Type B pancreatic cell (in vitro differentiated cells): Measurements from ENCODE around the gene SHISA6. TPM values are rescaled to one million over a fixed set of nuclear protein-coding genes. Genes with fewer than 3 reads are reported as not detected.
A peak's percentile ranks its signal among the peaks of the same experiment; 100 is the strongest.

Experiments
- DNase-seq: peaks from one replicate; pipeline ENCODE4 v3.0.0; 2021; ENCODE audit warnings: mixed read lengths; ENCODE audit not compliant: unreplicated experiment; ENCODE audit errors: extremely low spot score
- H3K27ac Mint-ChIP-seq: 2 replicates; pipeline ENCODE4 v1.8.0; 2021; ENCODE audit warnings: mild to moderate bottlenecking, mixed read lengths
- H3K27me3 Mint-ChIP-seq: 2 replicates; pipeline ENCODE4 v1.8.0; 2021; ENCODE audit warnings: mixed read lengths
- H3K36me3 Mint-ChIP-seq: 2 replicates; pipeline ENCODE4 v1.8.0; 2021; ENCODE audit warnings: mixed read lengths
- H3K4me1 Mint-ChIP-seq: one replicate; pipeline ENCODE4 v1.8.0; 2021; ENCODE audit warnings: mixed read lengths; ENCODE audit not compliant: unreplicated experiment
- H3K4me3 Mint-ChIP-seq: 2 replicates; pipeline ENCODE4 v1.8.0; 2021; ENCODE audit warnings: mild to moderate bottlenecking, mixed read lengths
- H3K9me3 Mint-ChIP-seq: 2 replicates; pipeline ENCODE4 v1.8.0; 2021; ENCODE audit warnings: mixed read lengths
- total RNA-seq: library from RNA; stranded (reverse); gene quantifications from 2 replicates; pipeline ENCODE4 v1.2.1, GENCODE V29; 2021; ENCODE audit warnings: low replicate concordance
- TF ChIP-seq, protein P1 (sequence below): fragments of 200-600 bp; sonication (generic); conservative IDR thresholded peaks from 2 replicates; pipeline ENCODE4 v1.5.0; 2021; ENCODE audit warnings: antibody characterized with exemption, mild to moderate bottlenecking

Gene SHISA6
- total RNA-seq, 1 donor from 2014 or later: 5.0 TPM

DNA sequence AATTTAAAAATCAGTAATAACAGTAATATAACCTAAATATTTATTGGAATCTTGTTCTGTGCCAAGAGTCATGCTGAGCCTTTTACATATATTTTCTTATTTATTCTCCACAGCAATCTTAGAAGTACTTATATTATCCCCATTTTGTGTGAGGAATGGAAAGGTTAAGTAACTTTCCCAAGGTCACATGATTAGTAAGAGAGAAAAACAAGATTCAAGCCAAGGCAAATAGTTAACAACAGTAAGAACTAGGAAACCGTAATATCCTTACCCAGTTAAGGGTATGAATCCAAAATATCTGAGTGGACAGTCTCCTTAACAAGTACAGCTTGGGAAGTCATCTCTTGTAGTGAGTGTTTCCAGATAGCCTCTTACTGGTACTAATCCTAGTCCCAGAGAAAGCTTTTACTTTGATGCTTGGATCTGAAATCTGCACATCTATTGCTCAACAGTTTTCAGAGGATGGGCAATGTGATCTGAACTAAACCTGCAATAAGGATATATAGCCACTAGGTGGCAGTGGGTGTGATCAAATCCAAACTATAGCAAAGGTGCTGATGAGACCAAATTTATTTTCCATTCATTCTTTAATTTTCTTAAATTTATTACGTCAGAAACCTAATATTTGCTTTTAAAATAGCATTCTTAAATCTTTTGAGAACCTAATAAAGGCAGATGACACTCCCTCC lies 23.3 kb downstream of the SHISA6 start:
- H3K27me3 Mint-ChIP-seq: peaks cover 16% of the 10 kb centered on the region
- H3K27ac Mint-ChIP-seq: no peak overlapping the region
- TF ChIP-seq, protein P1, sequence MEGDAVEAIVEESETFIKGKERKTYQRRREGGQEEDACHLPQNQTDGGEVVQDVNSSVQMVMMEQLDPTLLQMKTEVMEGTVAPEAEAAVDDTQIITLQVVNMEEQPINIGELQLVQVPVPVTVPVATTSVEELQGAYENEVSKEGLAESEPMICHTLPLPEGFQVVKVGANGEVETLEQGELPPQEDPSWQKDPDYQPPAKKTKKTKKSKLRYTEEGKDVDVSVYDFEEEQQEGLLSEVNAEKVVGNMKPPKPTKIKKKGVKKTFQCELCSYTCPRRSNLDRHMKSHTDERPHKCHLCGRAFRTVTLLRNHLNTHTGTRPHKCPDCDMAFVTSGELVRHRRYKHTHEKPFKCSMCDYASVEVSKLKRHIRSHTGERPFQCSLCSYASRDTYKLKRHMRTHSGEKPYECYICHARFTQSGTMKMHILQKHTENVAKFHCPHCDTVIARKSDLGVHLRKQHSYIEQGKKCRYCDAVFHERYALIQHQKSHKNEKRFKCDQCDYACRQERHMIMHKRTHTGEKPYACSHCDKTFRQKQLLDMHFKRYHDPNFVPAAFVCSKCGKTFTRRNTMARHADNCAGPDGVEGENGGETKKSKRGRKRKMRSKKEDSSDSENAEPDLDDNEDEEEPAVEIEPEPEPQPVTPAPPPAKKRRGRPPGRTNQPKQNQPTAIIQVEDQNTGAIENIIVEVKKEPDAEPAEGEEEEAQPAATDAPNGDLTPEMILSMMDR: peak; percentile 66
- H3K9me3 Mint-ChIP-seq: peaks cover 6% of the 10 kb centered on the region
- no peaks in the 10 kb centered on the region for H3K4me1 Mint-ChIP-seq
- no peak for DNase-seq
- H3K36me3 Mint-ChIP-seq: no peaks in the 10 kb centered on the region
- H3K4me3 Mint-ChIP-seq: no peak overlapping the region

DNA sequence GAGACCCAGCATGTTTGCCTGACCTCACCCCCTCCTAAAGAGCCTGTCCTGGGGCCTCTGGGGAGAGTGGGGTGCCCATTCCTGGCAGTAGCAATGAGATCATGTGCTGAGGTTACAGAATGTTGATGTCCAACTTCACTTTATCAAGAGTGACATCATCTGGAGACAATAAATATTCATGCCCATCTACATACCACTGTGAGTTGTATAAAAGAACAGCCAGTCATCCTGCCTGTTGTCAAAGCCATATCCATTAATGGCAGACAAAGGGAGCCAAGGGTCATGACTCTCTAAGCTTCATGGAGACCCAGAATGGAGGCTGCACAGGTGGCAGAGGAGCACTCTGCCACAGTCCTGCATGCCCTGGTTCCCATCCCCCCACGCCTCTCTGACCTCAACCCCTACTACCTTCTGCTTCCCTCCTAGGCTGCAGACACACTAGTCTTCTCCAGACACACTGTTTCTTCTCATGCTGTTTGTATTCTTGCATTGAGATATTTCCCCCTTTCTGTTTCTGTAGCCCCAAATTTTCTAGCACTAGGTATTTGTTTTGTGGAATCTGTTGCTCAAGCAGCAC lies 27.1 kb downstream of the SHISA6 start:
- TF ChIP-seq, protein P1: no peak
- Mint-ChIP-seq H3K4me1 (no peaks in the 10 kb centered on the region), H3K9me3 (peaks cover 10% of the 10 kb centered on the region), H3K27me3 (peaks cover 11% of the 10 kb centered on the region), H3K27ac (no peak overlapping the region), H3K4me3 (no peak overlapping the region), H3K36me3 (no peaks in the 10 kb centered on the region)
- DNase-seq: no peak

DNA sequence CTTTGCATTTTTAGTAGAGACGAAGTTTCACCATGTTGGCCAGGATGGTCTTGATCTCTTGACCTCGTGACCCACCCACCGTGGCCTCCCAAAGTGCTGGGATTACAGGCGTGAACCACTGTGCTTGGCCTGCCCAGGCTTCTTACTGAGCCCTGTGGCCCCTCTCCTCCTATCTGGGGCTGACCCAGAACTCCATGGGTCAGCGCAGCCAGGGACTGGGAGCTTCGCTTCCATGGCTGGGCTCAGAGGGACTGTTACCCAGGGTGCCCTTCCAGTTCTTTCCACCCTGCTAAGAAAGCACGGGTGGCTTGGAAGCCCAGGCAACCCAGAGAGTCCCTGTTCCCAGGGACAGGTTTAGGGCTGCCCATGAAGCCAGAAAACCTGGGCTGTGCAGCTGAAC lies 28.2 kb downstream of the SHISA6 start:
- Mint-ChIP-seq H3K4me3 (no peak overlapping the region), H3K4me1 (no peaks in the 10 kb centered on the region), H3K9me3 (peaks cover 4% of the 10 kb centered on the region), H3K27ac (no peak overlapping the region), H3K27me3 (peaks cover 11% of the 10 kb centered on the region), H3K36me3 (no peaks in the 10 kb centered on the region)
- DNase-seq: no peak
- TF ChIP-seq, protein P1: no peak

DNA sequence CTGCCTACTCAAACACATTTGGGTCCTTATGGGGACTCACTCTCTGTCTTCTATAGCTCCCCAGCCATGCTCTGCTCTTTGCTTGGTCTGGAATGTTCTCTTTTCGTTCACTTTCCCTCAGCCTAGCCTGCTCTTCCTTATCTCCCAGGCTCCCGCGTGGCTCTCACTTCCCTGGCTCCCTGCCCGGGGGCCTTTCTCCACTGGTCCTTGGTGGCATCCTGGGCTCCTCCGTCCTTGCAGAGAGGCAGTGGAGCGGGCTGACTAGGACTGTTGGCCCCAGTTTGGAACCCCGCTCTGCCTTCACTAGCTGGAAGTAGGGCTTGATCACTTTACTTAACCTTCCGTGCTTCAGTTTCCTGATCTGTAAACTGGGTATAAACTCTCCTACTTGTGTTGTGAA lies 31.2 kb downstream of the SHISA6 start:
- H3K27ac Mint-ChIP-seq: no peak overlapping the region
- no peaks in the 10 kb centered on the region for H3K4me1 Mint-ChIP-seq
- H3K36me3 Mint-ChIP-seq: no peaks in the 10 kb centered on the region
- no peak overlapping the region for H3K4me3 Mint-ChIP-seq
- H3K27me3 Mint-ChIP-seq: peaks cover 8% of the 10 kb centered on the region
- TF ChIP-seq, protein P1: no peak
- no peak for DNase-seq
- peaks cover 4% of the 10 kb centered on the region for H3K9me3 Mint-ChIP-seq

DNA sequence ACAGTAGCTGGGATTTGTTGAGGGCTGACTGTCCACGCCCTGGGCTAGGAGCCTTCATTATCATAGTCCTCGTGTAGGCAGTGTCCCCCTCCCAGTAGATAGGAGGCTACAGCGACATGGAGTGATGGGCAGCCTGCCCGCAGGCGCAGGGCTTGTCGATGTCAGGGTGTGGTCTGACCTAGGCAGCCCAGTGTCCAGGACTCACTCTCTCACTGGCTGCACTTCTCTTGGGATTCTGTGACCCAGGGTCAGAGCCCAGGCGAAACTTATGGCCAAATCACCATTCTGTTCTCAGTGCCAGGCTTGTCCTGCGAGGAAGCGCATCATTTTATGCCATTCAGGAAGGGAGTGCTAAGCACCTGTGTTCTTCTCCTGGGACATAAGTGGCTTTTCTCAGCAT lies 32.6 kb downstream of the SHISA6 start:
- H3K27ac Mint-ChIP-seq: no peak overlapping the region

More for the DNA sequence above, 32.6 kb downstream of the SHISA6 start:
- TF ChIP-seq, protein P1: no peak
- DNase-seq: no peak
- Mint-ChIP-seq H3K9me3 (peaks cover 4% of the 10 kb centered on the region), H3K4me3 (no peak overlapping the region), H3K36me3 (no peaks in the 10 kb centered on the region), H3K4me1 (peaks cover 3% of the 10 kb centered on the region), H3K27me3 (peaks cover under 1% of the 10 kb centered on the region)
